H9 (cell line): ENCODE data around the gene HMCN1. TPM values are rescaled to one million over a fixed set of nuclear protein-coding genes. Genes with fewer than 3 reads are reported as not detected.

Source experiments
- DNase-seq: peaks from one replicate; pipeline ENCODE4 v3.0.0-alpha.2; 2017
- H2AFZ ChIP-seq: one replicate; pipeline ENCODE4 v1.6.1; 2013; ENCODE audit warnings: mild to moderate bottlenecking, low read length, control low read depth, moderate library complexity
- H2AK5ac ChIP-seq: 2 replicates; pipeline ENCODE4 v1.6.1; 2013; ENCODE audit warnings: low read length, control low read depth, mixed read lengths; ENCODE audit not compliant: insufficient read length
- H2BK120ac ChIP-seq: one replicate; pipeline ENCODE4 v1.6.1; 2013; ENCODE audit warnings: low read depth, mild to moderate bottlenecking, low read length, control low read depth, inconsistent platforms; ENCODE audit not compliant: poor library complexity, severe bottlenecking
- H2BK12ac ChIP-seq: 2 replicates; pipeline ENCODE4 v1.6.1; 2013; ENCODE audit warnings: low read length, control low read depth, mixed read lengths, low read depth; ENCODE audit not compliant: insufficient read length
- H2BK15ac ChIP-seq: 2 replicates; pipeline ENCODE4 v1.6.1; 2013; ENCODE audit warnings: low read depth, low read length, control low read depth
- H2BK20ac ChIP-seq: one replicate; pipeline ENCODE4 v1.6.1; 2013; ENCODE audit warnings: low read depth, mild to moderate bottlenecking, low read length, control low read depth, inconsistent platforms; ENCODE audit not compliant: poor library complexity, severe bottlenecking
- H2BK5ac ChIP-seq: 2 replicates; pipeline ENCODE4 v1.6.1; 2013; ENCODE audit warnings: low read length, control low read depth, mixed read lengths; ENCODE audit not compliant: insufficient read length
- H3K14ac ChIP-seq: 2 replicates; pipeline ENCODE4 v1.6.1; 2013; ENCODE audit warnings: low read length, control low read depth; ENCODE audit not compliant: insufficient read depth
- H3K18ac ChIP-seq: 2 replicates; pipeline ENCODE4 v1.6.1; 2013; ENCODE audit warnings: low read depth, mild to moderate bottlenecking, mixed read lengths, low read length, control low read depth; ENCODE audit not compliant: insufficient read length
- H3K23ac ChIP-seq: 2 replicates; pipeline ENCODE4 v1.6.1; 2013; ENCODE audit warnings: low read length, control low read depth, mixed read lengths, low read depth; ENCODE audit not compliant: insufficient read length
- H3K23me2 ChIP-seq: 2 replicates; pipeline ENCODE4 v1.6.1; 2013; ENCODE audit warnings: low read depth, mild to moderate bottlenecking, mixed read lengths, low read length, control low read depth; ENCODE audit not compliant: insufficient read length, poor library complexity, severe bottlenecking
- H3K27ac ChIP-seq: 2 replicates; pipeline ENCODE4 v1.5.1; 2013; ENCODE audit warnings: low read length, control low read depth, mixed read lengths, low read depth; ENCODE audit not compliant: insufficient read length
- H3K27me3 ChIP-seq: 2 replicates; pipeline ENCODE4 v1.6.1; 2013; ENCODE audit warnings: low read length, control low read depth, inconsistent platforms; ENCODE audit not compliant: insufficient read depth
- H3K4ac ChIP-seq: 2 replicates; pipeline ENCODE4 v1.6.1; 2013; ENCODE audit warnings: low read depth, mild to moderate bottlenecking, control low read depth, inconsistent platforms, low read length, moderate library complexity
- H3K4me1 ChIP-seq: 2 replicates; pipeline ENCODE4 v1.6.1; 2013; ENCODE audit warnings: low read length, control low read depth, inconsistent platforms; ENCODE audit not compliant: insufficient read depth
- H3K4me2 ChIP-seq: 2 replicates; pipeline ENCODE4 v1.6.1; 2013; ENCODE audit warnings: low read length, control low read depth, mixed read lengths; ENCODE audit not compliant: insufficient read length, insufficient read depth
- H3K56ac ChIP-seq: 2 replicates; pipeline ENCODE4 v1.6.1; 2013; ENCODE audit warnings: low read depth, mild to moderate bottlenecking, mixed read lengths, low read length, control low read depth; ENCODE audit not compliant: insufficient read length
- H3K79me1 ChIP-seq: 2 replicates; pipeline ENCODE4 v1.6.1; 2013; ENCODE audit warnings: low read depth, mild to moderate bottlenecking, moderate library complexity, low read length, control low read depth, inconsistent platforms; ENCODE audit not compliant: insufficient read depth, poor library complexity, severe bottlenecking
- H3K79me2 ChIP-seq: 2 replicates; pipeline ENCODE4 v1.6.1; 2013; ENCODE audit warnings: low read length, control low read depth, inconsistent platforms; ENCODE audit not compliant: insufficient read depth
- H3K9ac ChIP-seq: 2 replicates; pipeline ENCODE4 v1.6.1; 2013; ENCODE audit warnings: low read length, control low read depth, mixed read lengths; ENCODE audit not compliant: insufficient read length; ENCODE audit errors: extremely low read depth
- H3K9me3 ChIP-seq: one replicate; pipeline ENCODE4 v1.6.1; 2013; ENCODE audit warnings: low read depth, low read length, inconsistent platforms; ENCODE audit not compliant: control insufficient read depth
- H3T11ph ChIP-seq: one replicate; pipeline ENCODE4 v1.6.1; 2013; ENCODE audit warnings: mild to moderate bottlenecking, low read length, control low read depth, inconsistent platforms
- H4K20me1 ChIP-seq: one replicate; pipeline ENCODE4 v1.6.1; 2013; ENCODE audit not compliant: control insufficient read depth, insufficient read length, insufficient read depth
- H4K5ac ChIP-seq: 2 replicates; pipeline ENCODE4 v1.6.1; 2013; ENCODE audit warnings: low read depth, mild to moderate bottlenecking, mixed read lengths, low read length, control low read depth; ENCODE audit not compliant: insufficient read length
- H4K8ac ChIP-seq: replicated peaks from 2 replicates; pipeline ENCODE4 v1.6.1; 2013; ENCODE audit warnings: low read length, control low read depth, mixed read lengths, low read depth; ENCODE audit not compliant: insufficient read length
- H4K91ac ChIP-seq: 2 replicates; pipeline ENCODE4 v1.6.1; 2013; ENCODE audit warnings: low read depth, mild to moderate bottlenecking, moderate library complexity, mixed read lengths, low read length, control low read depth; ENCODE audit not compliant: insufficient read length
- H3K27ac Mint-ChIP-seq, 3 experiments: 2 replicates in 2 of 3; 3 replicates in 1 of 3; pipeline ENCODE4 v1.8.0; 2020 to 2021; ENCODE audit warnings: mixed read lengths in 3 of 3, mild to moderate bottlenecking in 1 of 3, moderate library complexity in 1 of 3
- H3K27me3 Mint-ChIP-seq: 2 replicates; pipeline ENCODE4 v1.8.0; 2021; ENCODE audit warnings: low read depth, mild to moderate bottlenecking, moderate library complexity, mixed read lengths
- H3K36me3 Mint-ChIP-seq, 3 experiments: 2 replicates in 2 of 3; 3 replicates in 1 of 3; pipeline ENCODE4 v1.8.0; 2020 to 2021; ENCODE audit warnings: low read depth in 3 of 3, mixed read lengths in 3 of 3; ENCODE audit not compliant: insufficient read depth in 1 of 3
- H3K4me1 Mint-ChIP-seq, 2 experiments: 2 replicates each; pipeline ENCODE4 v1.8.0; 2020; ENCODE audit warnings: mixed read lengths in 2 of 2
- H3K4me3 Mint-ChIP-seq, 2 experiments: 2 replicates in 1 of 2; 3 replicates in 1 of 2; pipeline ENCODE4 v1.8.0; 2020 to 2021; ENCODE audit warnings: mild to moderate bottlenecking in 2 of 2, mixed read lengths in 2 of 2, moderate library complexity in 1 of 2
- H3K9me3 Mint-ChIP-seq, 2 experiments: 2 replicates in 1 of 2; 3 replicates in 1 of 2; pipeline ENCODE4 v1.8.0; 2020; ENCODE audit warnings: mild to moderate bottlenecking in 2 of 2, mixed read lengths in 2 of 2, moderate library complexity in 1 of 2
- WGBS: extraction: QIAGEN DNeasy Blood & Tissue Kit; methylation state at CpG from one replicate; pipeline ENCODE4 v1.1.7; 2013; ENCODE audit warnings: missing lambda C conversion rate, low lambda C conversion rate, mixed read lengths; ENCODE audit not compliant: insufficient read length; ENCODE audit errors: extremely low coverage; 5-methylcytosine and 5-hydroxymethylcytosine counted together
- total RNA-seq: library from RNA; stranded (reverse); gene quantifications from 2 replicates; pipeline ENCODE4 v1.2.1, GENCODE V29; 2021
- TF ChIP-seq, protein P1 (sequence below): fragments of 200-600 bp; sonication (generic); conservative IDR thresholded peaks from 3 replicates; pipeline ENCODE4 v1.8.0; 2021; ENCODE audit warnings: antibody characterized with exemption, mild to moderate bottlenecking

The HMCN1 gene
- total RNA-seq, 1 experiment from 2014 or later = 3.3 TPM

- no peak overlapping the region for H2BK12ac ChIP-seq
- no peak overlapping the region for H3K4me2 ChIP-seq
- no peak overlapping the region for H3T11ph ChIP-seq
- H3K79me1 ChIP-seq = no peaks in the 10 kb centered on the region
- no peak overlapping the region for H3K27ac ChIP-seq
- H3K14ac ChIP-seq = no peak overlapping the region; the same call in 1 of the 2 replicates
- H2BK15ac ChIP-seq = no peak overlapping the region
- H3K56ac ChIP-seq = no peak overlapping the region
- no peak overlapping the region for H2AK5ac ChIP-seq
- H3K9me3 Mint-ChIP-seq = no peaks in the 10 kb centered on the region; a peak in 1 of 5 replicates
- peak overlapping the region; percentile 58 for H3K18ac ChIP-seq
- no peak overlapping the region for H3K4ac ChIP-seq
- no peak overlapping the region for H3K4me3 Mint-ChIP-seq
- no peak overlapping the region for H2BK120ac ChIP-seq
- H3K4me1 ChIP-seq = no peaks in the 10 kb centered on the region
- WGBS = no CpG with 5 or more reads among the region's 2 CpGs
- no peak overlapping the region for H2AFZ ChIP-seq
- H3K23me2 ChIP-seq = no peaks in the 10 kb centered on the region
- H3K27me3 Mint-ChIP-seq = no peaks in the 10 kb centered on the region
- H2BK20ac ChIP-seq = no peak overlapping the region
- no peaks in the 10 kb centered on the region for H3K36me3 Mint-ChIP-seq
- no peaks in the 10 kb centered on the region for H3K9me3 ChIP-seq
- H3K4me1 Mint-ChIP-seq = peaks cover 2 to 4% of the 10 kb centered on the region in 2 experiments; a peak in 2 of 4 replicates
- H4K8ac ChIP-seq = no peak overlapping the region
- no peaks in the 10 kb centered on the region for H4K20me1 ChIP-seq
- H3K9ac ChIP-seq = no peak overlapping the region
- no peak overlapping the region for H3K27ac Mint-ChIP-seq
- no peak overlapping the region for H2BK5ac ChIP-seq
- no peak for DNase-seq
- no peak overlapping the region for H4K91ac ChIP-seq
- TF ChIP-seq, protein P1, sequence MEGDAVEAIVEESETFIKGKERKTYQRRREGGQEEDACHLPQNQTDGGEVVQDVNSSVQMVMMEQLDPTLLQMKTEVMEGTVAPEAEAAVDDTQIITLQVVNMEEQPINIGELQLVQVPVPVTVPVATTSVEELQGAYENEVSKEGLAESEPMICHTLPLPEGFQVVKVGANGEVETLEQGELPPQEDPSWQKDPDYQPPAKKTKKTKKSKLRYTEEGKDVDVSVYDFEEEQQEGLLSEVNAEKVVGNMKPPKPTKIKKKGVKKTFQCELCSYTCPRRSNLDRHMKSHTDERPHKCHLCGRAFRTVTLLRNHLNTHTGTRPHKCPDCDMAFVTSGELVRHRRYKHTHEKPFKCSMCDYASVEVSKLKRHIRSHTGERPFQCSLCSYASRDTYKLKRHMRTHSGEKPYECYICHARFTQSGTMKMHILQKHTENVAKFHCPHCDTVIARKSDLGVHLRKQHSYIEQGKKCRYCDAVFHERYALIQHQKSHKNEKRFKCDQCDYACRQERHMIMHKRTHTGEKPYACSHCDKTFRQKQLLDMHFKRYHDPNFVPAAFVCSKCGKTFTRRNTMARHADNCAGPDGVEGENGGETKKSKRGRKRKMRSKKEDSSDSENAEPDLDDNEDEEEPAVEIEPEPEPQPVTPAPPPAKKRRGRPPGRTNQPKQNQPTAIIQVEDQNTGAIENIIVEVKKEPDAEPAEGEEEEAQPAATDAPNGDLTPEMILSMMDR = no peak
- no peaks in the 10 kb centered on the region for H3K79me2 ChIP-seq
- H4K5ac ChIP-seq = peak overlapping the region; percentile 63
- H3K23ac ChIP-seq = peak overlapping the region; percentile 31
- H3K27me3 ChIP-seq = no peaks in the 10 kb centered on the region
Measured at GRCh38 chr1:186231861-186232436, 497.8 kb downstream of the HMCN1 start.
